ENCODE measurements around the gene ZNF716.

GRCh38 chr7:57432583-57432982 is 17.4 kb upstream of the ZNF716 start:
- TF ChIP-seq CTCF (IDR thresholded peaks at IDR 0.05) (no peak), POLR2A (IDR thresholded peaks at IDR 0.05) (no peak)

Data from right lobe of liver (tissue), 4 donors.